ENCODE results near the gene ADAMTS14.

ADAMTS14 gene

GRCh38 chr10:70674560-70675495, 2.5 kb downstream of the ADAMTS14 start:
- no peak for DNase-seq (ENCODE audit: low read depth in 2 of 3, low spot score in 2 of 3)

- no peak for DNase-seq (ENCODE audit: low read depth in 2 of 3, low spot score in 2 of 3)
Observed at GRCh38 chr10:70675496-70676161, 3.3 kb downstream of the ADAMTS14 start.

- DNase-seq (ENCODE audit: low read depth in 2 of 3, low spot score in 2 of 3): no peak
Observed at GRCh38 chr10:70676511-70676910, 4.2 kb downstream of the ADAMTS14 start.

- no peak for DNase-seq (ENCODE audit: low read depth in 2 of 3, low spot score in 2 of 3)
Observed at GRCh38 chr10:70677016-70677415, 4.7 kb downstream of the ADAMTS14 start.

- no peak for DNase-seq (ENCODE audit: low read depth in 2 of 3, low spot score in 2 of 3)
Observed at GRCh38 chr10:70677620-70678249, 5.4 kb downstream of the ADAMTS14 start.

- DNase-seq (ENCODE audit: low read depth in 2 of 3, low spot score in 2 of 3): no peak
Observed at GRCh38 chr10:70678250-70678635, 5.9 kb downstream of the ADAMTS14 start.

- no peak for DNase-seq (ENCODE audit: low read depth in 2 of 3, low spot score in 2 of 3)
Observed at GRCh38 chr10:70678757-70679489, 6.6 kb downstream of the ADAMTS14 start.

GRCh38 chr10:70679498-70679897, 7.2 kb downstream of the ADAMTS14 start:
- DNase-seq (ENCODE audit: low read depth in 2 of 3, low spot score in 2 of 3): no peak

- no peak for DNase-seq (ENCODE audit: low read depth in 2 of 3, low spot score in 2 of 3)
Observed at GRCh38 chr10:70680899-70681730, 8.8 kb downstream of the ADAMTS14 start.

GRCh38 chr10:70681731-70682005, 9.4 kb downstream of the ADAMTS14 start:
- no peak for DNase-seq (ENCODE audit: low read depth in 2 of 3, low spot score in 2 of 3)

GRCh38 chr10:70682920-70683600, 10.8 kb downstream of the ADAMTS14 start:
- no peak for DNase-seq (ENCODE audit: low read depth in 2 of 3, low spot score in 2 of 3)

- no peak for DNase-seq (ENCODE audit: low read depth in 2 of 3, low spot score in 2 of 3)
Observed at GRCh38 chr10:70683601-70683934, 11.3 kb downstream of the ADAMTS14 start.

- DNase-seq (ENCODE audit: low read depth in 2 of 3, low spot score in 2 of 3): no peak
Observed at GRCh38 chr10:70683940-70684339, 11.6 kb downstream of the ADAMTS14 start.

- DNase-seq (ENCODE audit: low read depth in 2 of 3, low spot score in 2 of 3): no peak
Observed at GRCh38 chr10:70684374-70684773, 12.1 kb downstream of the ADAMTS14 start.

GRCh38 chr10:70684839-70685454, 12.6 kb downstream of the ADAMTS14 start:
- no peak for DNase-seq (ENCODE audit: low read depth in 2 of 3, low spot score in 2 of 3)

- no peak for DNase-seq (ENCODE audit: low read depth in 2 of 3, low spot score in 2 of 3)
Observed at GRCh38 chr10:70685455-70685911, 13.2 kb downstream of the ADAMTS14 start.

- DNase-seq (ENCODE audit: low read depth in 2 of 3, low spot score in 2 of 3): no peak
Observed at GRCh38 chr10:70688828-70689227, 16.5 kb downstream of the ADAMTS14 start.

GRCh38 chr10:70689661-70690060, 17.4 kb downstream of the ADAMTS14 start:
- DNase-seq (ENCODE audit: low read depth in 2 of 3, low spot score in 2 of 3): no peak

- DNase-seq (ENCODE audit: low read depth in 2 of 3, low spot score in 2 of 3): no peak
Observed at GRCh38 chr10:70690589-70690988, 18.3 kb downstream of the ADAMTS14 start.

- no peak for DNase-seq (ENCODE audit: low read depth in 2 of 3, low spot score in 2 of 3)
Observed at GRCh38 chr10:70691611-70692010, 19.3 kb downstream of the ADAMTS14 start.

Measured in activated CD8-positive, alpha-beta memory T cell treated with anti-CD3 and anti-CD28 coated beads for 48 hours (primary cell).